Thyroid gland (tissue), 4 donors: ENCODE data around the gene PYHIN1. TPM values are rescaled to one million over a fixed set of nuclear protein-coding genes. Genes with fewer than 3 reads are reported as not detected.

Source experiments
- DNase-seq, 2 donors: peaks; one replicate each; pipeline ENCODE4 v3.0.0-alpha.2; 2019
- H3K27ac ChIP-seq, 3 donors: fragments of 200-600 bp; sonication (generic); 1 replicate in 2 of 3; 2 replicates in 1 of 3; pipeline ENCODE4 v1.5.1; 2016 to 2019; ENCODE audit warnings: mild to moderate bottlenecking in 1 of 3, moderate library complexity in 1 of 3
- H3K27me3 ChIP-seq: fragments of 200-600 bp; sonication (generic); one replicate; pipeline ENCODE4 v1.5.1; 2019
- H3K36me3 ChIP-seq, 2 donors: fragments of 200-600 bp; sonication (generic); one replicate each; pipeline ENCODE4 v1.5.1; 2016 to 2019
- H3K4me1 ChIP-seq, 2 donors: fragments of 200-600 bp; sonication (generic); one replicate each; pipeline ENCODE4 v1.5.1; 2017 to 2019
- H3K4me3 ChIP-seq, 3 donors: fragments of 200-600 bp; sonication (generic); replicated peaks in 1 of 3; 1 replicate in 2 of 3; 2 replicates in 1 of 3; pipeline ENCODE4 v1.5.1; 2016; ENCODE audit warnings: mild to moderate bottlenecking in 1 of 3
- H3K9me3 ChIP-seq: fragments of 200-600 bp; sonication (generic); one replicate; pipeline ENCODE4 v1.5.1; 2017
- POLR2A ChIP-seq, 2 donors: fragments of 450-650 bp; IDR thresholded peaks; one replicate each; pipeline ENCODE4 v1.6.1; 2017; ENCODE audit warnings: antibody characterized with exemption in 2 of 2, mild to moderate bottlenecking in 2 of 2, moderate library complexity in 1 of 2
- WGBS, 2 donors: methylation state at CpG; one replicate each; pipeline ENCODE4 v1.1.5; 2017; 5-methylcytosine and 5-hydroxymethylcytosine counted together
- intact Hi-C: fragments of 100-400 bp; cut with DNase I; formaldehyde crosslinking; loops from one replicate; pipeline ENCODE4 v1.15.1; 2023
- total RNA-seq, 4 donors: library from RNA; depleted of rRNA; stranded (reverse); fragments of >200 nt; gene quantifications; one replicate each; pipeline ENCODE4 v1.2.3, GENCODE V29; 2016
- TF ChIP-seq, protein P1 (sequence below), 6 experiments: fragments of 200-600 bp in 3 of 6; fragments of 450-650 bp in 3 of 6; sonication (generic) in 3 of 6; IDR thresholded peaks; one replicate each; pipeline ENCODE4 v1.5.1; 2016 to 2019; ENCODE audit warnings: antibody characterized with exemption in 6 of 6, mild to moderate bottlenecking in 2 of 6, inconsistent platforms in 1 of 6, moderate library complexity in 1 of 6

The PYHIN1 gene
- total RNA-seq, 4 donors from 2014 or later: 0.78 to 2.6 (median 1.8) TPM

DNA sequence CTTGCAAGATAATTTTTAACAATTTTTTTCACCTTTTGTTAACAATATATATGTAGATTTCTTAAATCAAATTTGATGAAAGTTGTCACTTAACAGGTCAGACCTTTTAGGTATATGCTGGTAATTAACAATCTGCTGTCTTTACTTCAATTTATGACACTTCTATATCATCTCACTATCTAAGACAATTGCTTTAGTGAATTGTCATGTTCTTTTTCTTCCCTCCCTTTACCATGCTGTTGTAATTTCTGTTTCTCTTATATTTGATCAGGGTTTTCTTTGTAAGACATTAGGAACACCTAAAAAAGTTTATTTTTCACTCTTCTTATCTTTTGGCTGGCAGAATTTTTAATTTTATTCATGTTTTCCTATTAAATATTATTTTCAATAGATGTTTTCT, 80.4 kb downstream of the PYHIN1 start:
- Histone ChIP-seq H3K36me3 (peaks cover 0 to 11% of the 10 kb centered on the region in 2 donors), H3K27ac (peak overlapping the region in 2 of 3 donors; percentile 82 to 85), H3K4me1 (peaks cover 4 to 8% of the 10 kb centered on the region in 2 donors), H3K27me3 (no peaks in the 10 kb centered on the region), H3K9me3 (no peaks in the 10 kb centered on the region), H3K4me3 (no peak overlapping the region)
- DNase-seq: no peak
- TF ChIP-seq POLR2A (IDR thresholded peaks at IDR 0.05): no peak
- TF ChIP-seq, protein P1, sequence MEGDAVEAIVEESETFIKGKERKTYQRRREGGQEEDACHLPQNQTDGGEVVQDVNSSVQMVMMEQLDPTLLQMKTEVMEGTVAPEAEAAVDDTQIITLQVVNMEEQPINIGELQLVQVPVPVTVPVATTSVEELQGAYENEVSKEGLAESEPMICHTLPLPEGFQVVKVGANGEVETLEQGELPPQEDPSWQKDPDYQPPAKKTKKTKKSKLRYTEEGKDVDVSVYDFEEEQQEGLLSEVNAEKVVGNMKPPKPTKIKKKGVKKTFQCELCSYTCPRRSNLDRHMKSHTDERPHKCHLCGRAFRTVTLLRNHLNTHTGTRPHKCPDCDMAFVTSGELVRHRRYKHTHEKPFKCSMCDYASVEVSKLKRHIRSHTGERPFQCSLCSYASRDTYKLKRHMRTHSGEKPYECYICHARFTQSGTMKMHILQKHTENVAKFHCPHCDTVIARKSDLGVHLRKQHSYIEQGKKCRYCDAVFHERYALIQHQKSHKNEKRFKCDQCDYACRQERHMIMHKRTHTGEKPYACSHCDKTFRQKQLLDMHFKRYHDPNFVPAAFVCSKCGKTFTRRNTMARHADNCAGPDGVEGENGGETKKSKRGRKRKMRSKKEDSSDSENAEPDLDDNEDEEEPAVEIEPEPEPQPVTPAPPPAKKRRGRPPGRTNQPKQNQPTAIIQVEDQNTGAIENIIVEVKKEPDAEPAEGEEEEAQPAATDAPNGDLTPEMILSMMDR (IDR thresholded peaks at IDR 0.05): no peak
- intact Hi-C loops: no loop called here

DNA sequence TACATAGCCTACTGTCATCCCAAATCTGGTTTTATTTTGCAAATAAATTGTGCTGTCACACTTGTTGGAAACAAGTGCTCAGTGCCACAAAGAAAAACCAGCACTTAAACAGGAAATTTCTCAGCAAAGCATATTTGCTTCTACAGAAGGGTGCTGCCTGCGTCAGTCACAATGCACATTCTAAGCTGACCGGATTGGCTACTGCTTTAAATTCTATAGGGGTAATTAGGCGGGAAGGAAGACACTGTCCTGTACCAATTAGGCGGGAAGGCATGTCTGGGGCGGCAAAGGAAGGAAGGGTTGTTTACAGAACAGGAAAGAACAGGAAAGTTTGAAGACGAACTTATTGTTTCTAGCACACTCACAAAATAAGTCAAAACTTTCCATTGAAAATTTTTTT, 81.1 kb downstream of the PYHIN1 start:
- WGBS, 2 donors: 59 to 67% methylated on average over 6 of the region's 6 CpGs
- Histone ChIP-seq H3K9me3 (no peaks in the 10 kb centered on the region), H3K27ac (peak overlapping the region in 2 of 3 donors; percentile 82 to 85), H3K4me1 (peaks cover 4 to 8% of the 10 kb centered on the region in 2 donors), H3K27me3 (no peaks in the 10 kb centered on the region), H3K36me3 (peaks cover under 1 to 13% of the 10 kb centered on the region in 2 donors), H3K4me3 (peak overlapping the region in 2 of 3 donors; percentile 5 to 18)
- TF ChIP-seq, protein P1 (IDR thresholded peaks at IDR 0.05): no peak
- no peak for TF ChIP-seq POLR2A (IDR thresholded peaks at IDR 0.05)
- no peak for DNase-seq
- intact Hi-C loops: no loop called here

DNA sequence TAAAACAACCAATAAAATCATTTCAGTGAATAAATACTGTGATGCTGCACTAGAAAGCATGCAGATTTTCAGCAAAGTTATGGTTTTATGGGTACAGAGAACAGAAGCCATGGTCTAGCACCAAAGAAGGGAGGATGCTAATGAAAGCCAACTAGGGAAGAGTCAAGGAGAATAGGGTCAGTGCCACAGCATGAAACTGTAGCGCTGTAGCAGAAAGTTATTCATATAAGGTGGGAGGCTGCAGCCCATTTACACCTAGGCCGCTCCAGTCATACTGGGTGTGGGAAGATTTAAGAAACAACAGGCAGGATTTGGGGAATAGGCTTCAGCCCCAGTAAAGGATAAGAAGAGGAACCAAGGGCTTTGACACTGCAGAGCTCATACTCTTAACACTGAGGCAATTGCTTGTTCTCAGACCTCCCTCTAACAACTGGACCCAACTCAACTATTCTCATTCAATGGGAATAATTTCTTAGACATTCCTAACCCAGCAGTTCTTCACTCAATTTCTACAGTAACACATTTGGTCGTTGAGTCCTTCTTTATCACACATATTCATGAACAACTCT, 82.7 kb downstream of the PYHIN1 start:
- peak overlapping the region in 1 of 3 donors; percentile 85 for H3K27ac ChIP-seq
- intact Hi-C loops: no loop called here
- TF ChIP-seq, protein P1 (IDR thresholded peaks at IDR 0.05): no peak
- TF ChIP-seq POLR2A (IDR thresholded peaks at IDR 0.05): no peak
- H3K27me3 ChIP-seq: no peaks in the 10 kb centered on the region
- peaks cover 4% of the 10 kb centered on the region in 2 donors for H3K4me1 ChIP-seq
- no peak for DNase-seq
- H3K4me3 ChIP-seq: no peak overlapping the region
- H3K36me3 ChIP-seq: peaks cover 16 to 19% of the 10 kb centered on the region in 2 donors
- no peaks in the 10 kb centered on the region for H3K9me3 ChIP-seq
- WGBS, 2 donors: 88 to 95% methylated on average over 3 of the region's 3 CpGs

DNA sequence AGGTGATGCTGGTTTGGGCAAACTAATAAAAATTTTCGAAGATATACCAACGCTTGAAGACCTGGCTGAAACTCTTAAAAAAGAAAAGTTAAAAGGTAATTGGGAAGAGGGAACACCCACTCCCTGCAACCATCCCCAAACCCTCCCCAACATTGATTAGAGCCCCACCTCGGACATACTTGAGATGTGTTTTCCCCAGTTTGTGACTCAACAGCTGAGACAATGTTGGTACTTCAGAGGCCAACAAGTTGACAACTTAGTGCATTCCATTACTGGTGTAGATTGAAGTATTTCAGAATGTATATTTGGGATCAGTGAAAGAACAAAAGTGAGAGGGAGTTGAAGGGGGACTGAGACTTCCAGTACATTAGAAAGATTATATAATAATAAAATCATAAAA, 83.5 kb downstream of the PYHIN1 start:
- TF ChIP-seq, protein P1 (IDR thresholded peaks at IDR 0.05): no peak
- no peak for TF ChIP-seq POLR2A (IDR thresholded peaks at IDR 0.05)
- Histone ChIP-seq H3K27ac (no peak overlapping the region), H3K9me3 (no peaks in the 10 kb centered on the region), H3K4me3 (no peak overlapping the region), H3K4me1 (peaks cover 0 to 4% of the 10 kb centered on the region in 2 donors), H3K27me3 (no peaks in the 10 kb centered on the region), H3K36me3 (peaks cover 21 to 22% of the 10 kb centered on the region in 2 donors)
- intact Hi-C loops: no loop called here
- DNase-seq: no peak
- WGBS, 2 donors: 84 to 87% methylated on average over 3 of the region's 3 CpGs

DNA sequence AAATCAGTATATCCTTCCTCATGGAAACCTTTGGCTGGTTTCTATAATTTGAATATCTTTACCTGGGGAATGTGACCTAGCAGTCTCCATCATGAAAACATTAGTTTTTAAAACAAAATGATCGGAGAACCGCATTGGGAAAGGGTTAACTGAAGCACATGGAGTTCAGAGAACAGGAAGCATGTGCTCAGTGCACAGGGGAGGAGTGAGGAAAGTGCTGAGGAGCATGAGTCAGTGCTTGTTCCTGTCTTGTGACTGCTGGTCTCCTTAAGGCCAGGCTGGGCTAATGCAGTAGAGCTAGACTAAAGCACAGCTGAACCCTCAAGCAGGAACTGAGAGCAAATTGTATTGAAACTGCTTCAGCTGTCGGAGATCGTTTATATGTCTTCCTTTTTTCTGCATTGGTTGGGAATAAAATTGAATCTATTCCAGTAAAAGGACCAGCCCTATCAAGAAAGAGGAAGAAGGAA, 84.1 kb downstream of the PYHIN1 start:
- WGBS, 2 donors: 68 to 75% methylated on average over 4 of the region's 4 CpGs
- Histone ChIP-seq H3K4me3 (no peak overlapping the region), H3K4me1 (peaks cover 0 to 4% of the 10 kb centered on the region in 2 donors), H3K27ac (peak overlapping the region in 1 of 3 donors; percentile 17), H3K9me3 (no peaks in the 10 kb centered on the region), H3K27me3 (no peaks in the 10 kb centered on the region), H3K36me3 (peaks cover 21 to 28% of the 10 kb centered on the region in 2 donors)
- no peak for TF ChIP-seq POLR2A (IDR thresholded peaks at IDR 0.05)
- TF ChIP-seq, protein P1 (IDR thresholded peaks at IDR 0.05): no peak
- DNase-seq: peak in 1 of 2 donors; percentile 21
- intact Hi-C loops: no loop called here
